ENCODE measurements around the gene FRMD7. TPM values are rescaled to one million over a fixed set of nuclear protein-coding genes. Genes with fewer than 3 reads are reported as not detected.

FRMD7 gene, protein sequence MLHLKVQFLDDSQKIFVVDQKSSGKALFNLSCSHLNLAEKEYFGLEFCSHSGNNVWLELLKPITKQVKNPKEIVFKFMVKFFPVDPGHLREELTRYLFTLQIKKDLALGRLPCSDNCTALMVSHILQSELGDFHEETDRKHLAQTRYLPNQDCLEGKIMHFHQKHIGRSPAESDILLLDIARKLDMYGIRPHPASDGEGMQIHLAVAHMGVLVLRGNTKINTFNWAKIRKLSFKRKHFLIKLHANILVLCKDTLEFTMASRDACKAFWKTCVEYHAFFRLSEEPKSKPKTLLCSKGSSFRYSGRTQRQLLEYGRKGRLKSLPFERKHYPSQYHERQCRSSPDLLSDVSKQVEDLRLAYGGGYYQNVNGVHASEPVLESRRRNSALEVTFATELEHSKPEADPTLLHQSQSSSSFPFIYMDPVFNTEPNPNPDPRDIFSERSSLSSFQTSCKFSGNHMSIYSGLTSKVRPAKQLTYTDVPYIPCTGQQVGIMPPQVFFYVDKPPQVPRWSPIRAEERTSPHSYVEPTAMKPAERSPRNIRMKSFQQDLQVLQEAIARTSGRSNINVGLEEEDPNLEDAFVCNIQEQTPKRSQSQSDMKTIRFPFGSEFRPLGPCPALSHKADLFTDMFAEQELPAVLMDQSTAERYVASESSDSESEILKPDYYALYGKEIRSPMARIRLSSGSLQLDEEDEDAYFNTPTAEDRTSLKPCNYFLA
- total RNA-seq: not detected
- polyA plus RNA-seq (2013, experiment 1 of 2): not detected
- 0.21 TPM for polyA plus RNA-seq (2013, experiment 2 of 2)
- long read RNA-seq, experiment 1: 0 reads
- long read RNA-seq, experiment 2: 0 reads
- long read RNA-seq, experiment 3: 0 reads
- long read RNA-seq, experiment 4: 0 reads

DNA sequence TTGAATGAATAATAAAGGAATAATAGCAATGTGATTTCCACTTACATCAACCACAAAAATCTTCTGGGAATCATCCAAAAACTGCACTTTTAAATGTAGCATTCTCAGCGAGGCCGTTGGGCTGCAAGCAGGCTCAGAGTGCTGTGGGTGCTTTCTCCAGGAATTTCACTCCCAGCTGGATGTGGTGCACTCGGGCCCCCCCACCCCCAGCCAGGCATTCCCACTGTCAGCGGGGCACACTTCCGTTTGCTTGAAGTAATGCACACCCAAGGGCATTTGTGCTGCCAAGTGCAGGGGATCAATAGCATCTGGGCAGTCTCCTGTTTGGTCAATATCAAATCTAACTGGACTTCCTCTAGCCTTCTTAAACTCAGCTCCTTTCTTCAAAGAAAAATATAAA lies at the start of gene FRMD7:
Gene FRMD7, minus strand, starts transcription at position 278 of the 400 bp plus-strand sequence. Its CDS starts 176 bp downstream, at position 102.
- WGBS, 2 experiments (ENCODE audit: insufficient coverage in 1 of 2, insufficient read length in 1 of 2): 4 to 40% methylated on average over 3 to 5 of the region's 5 CpGs
- Histone ChIP-seq H3K27me3 (ENCODE audit: control insufficient read depth, insufficient read depth, low read length, poor library complexity, severe bottlenecking) (no peaks in the 10 kb centered on the region), H3K9me3 (ENCODE audit: control insufficient read depth, low read length) (no peaks in the 10 kb centered on the region), H3K4me3 (ENCODE audit: low read length) (no peak within 1 kb of the TSS), H3K4me1 (ENCODE audit: control insufficient read depth, insufficient read depth, low read length) (no peaks in the 10 kb centered on the region), H3K36me3 (ENCODE audit: control insufficient read depth, insufficient read depth, low read length) (no peaks in the 10 kb centered on the region), H3K9ac (ENCODE audit: extremely low read depth, low read length, poor library complexity, severe bottlenecking) (no peak within 1 kb of the TSS), H3K27ac (ENCODE audit: low read depth, low read length) (no peak within 1 kb of the TSS)
- no peak within 1 kb of the TSS for H3K4me3 Mint-ChIP-seq
- no peak for DNase-seq
- H3K9me3 Mint-ChIP-seq: peaks cover 11% of the 10 kb centered on the region
- peaks cover 2% of the 10 kb centered on the region for H3K36me3 Mint-ChIP-seq (ENCODE audit: low read depth)
- peaks cover 5% of the 10 kb centered on the region for H3K4me1 Mint-ChIP-seq
- no peak for TF ChIP-seq CTCF (conservative IDR thresholded peaks at IDR 0.05)
- no peaks in the 10 kb centered on the region for H3K27me3 Mint-ChIP-seq (ENCODE audit: insufficient read depth)
- H3K27ac Mint-ChIP-seq: no peak within 1 kb of the TSS

DNA sequence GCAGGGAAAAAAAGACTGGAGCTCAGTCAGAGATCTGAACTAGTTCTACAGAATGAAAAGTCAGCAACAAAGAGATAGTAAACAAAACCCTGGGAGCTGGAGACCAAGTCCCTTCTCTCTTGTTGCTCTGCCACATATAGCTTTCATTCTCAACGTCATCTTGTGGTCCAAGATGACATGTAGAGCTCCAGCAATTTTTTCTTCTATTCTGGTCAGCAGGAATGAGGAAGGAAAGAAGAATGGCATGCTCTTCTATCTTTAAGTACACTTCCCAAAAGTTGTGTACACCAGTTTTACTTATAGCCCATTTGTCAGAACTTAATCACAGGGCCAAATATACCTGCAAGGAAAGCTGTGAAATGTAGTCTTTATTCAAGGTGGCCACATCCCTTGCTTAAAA lies 45.8 kb upstream of the FRMD7 start:
- WGBS, 2 experiments (ENCODE audit: insufficient coverage in 1 of 2, insufficient read length in 1 of 2): 78% methylated on average over 1 of the region's 1 CpG; no CpG with 5 or more reads in 1 of the 2 experiments

More for the DNA sequence above, 45.8 kb upstream of the FRMD7 start:
- no peak for TF ChIP-seq CTCF (conservative IDR thresholded peaks at IDR 0.05)
- H3K27me3 ChIP-seq (ENCODE audit: control insufficient read depth, insufficient read depth, low read length, poor library complexity, severe bottlenecking): no peaks in the 10 kb centered on the region
- no peak overlapping the region for H3K4me3 Mint-ChIP-seq
- H3K4me3 ChIP-seq (ENCODE audit: low read length): no peak overlapping the region
- no peaks in the 10 kb centered on the region for H3K9me3 Mint-ChIP-seq
- DNase-seq: no peak
- no peaks in the 10 kb centered on the region for H3K27me3 Mint-ChIP-seq (ENCODE audit: insufficient read depth)
- peak overlapping the region; percentile 50 for H3K27ac Mint-ChIP-seq
- no peaks in the 10 kb centered on the region for H3K36me3 Mint-ChIP-seq (ENCODE audit: low read depth)
- H3K9ac ChIP-seq (ENCODE audit: extremely low read depth, low read length, poor library complexity, severe bottlenecking): no peak overlapping the region
- peaks cover 5% of the 10 kb centered on the region for H3K4me1 Mint-ChIP-seq
- no peak overlapping the region for H3K27ac ChIP-seq (ENCODE audit: low read depth, low read length)
- H3K36me3 ChIP-seq (ENCODE audit: control insufficient read depth, insufficient read depth, low read length): no peaks in the 10 kb centered on the region
- H3K9me3 ChIP-seq (ENCODE audit: control insufficient read depth, low read length): no peaks in the 10 kb centered on the region
- no peaks in the 10 kb centered on the region for H3K4me1 ChIP-seq (ENCODE audit: control insufficient read depth, insufficient read depth, low read length)
